Aorta (tissue), 5 donors: Measurements from ENCODE around the gene TMEM131. TPM values are rescaled to one million over a fixed set of nuclear protein-coding genes. Genes with fewer than 3 reads are reported as not detected.

Experiments used
- ATAC-seq: fragments of 200-7000 bp; cut with Tn5 transposase; one replicate; pipeline ENCODE4 v1.9.1; 2022; ENCODE audit warnings: moderate library complexity; ENCODE audit not compliant: low FRiP score
- DNase-seq, 2 donors: peaks; one replicate each; pipeline ENCODE4 v3.0.0-alpha.2; 2020
- H3K27ac ChIP-seq, 2 donors: one replicate each; pipeline ENCODE4 v1.5.1; 2013; ENCODE audit warnings: low read length in 2 of 2, mild to moderate bottlenecking in 2 of 2, moderate library complexity in 2 of 2, control low read depth in 1 of 2, inconsistent platforms in 1 of 2, low read depth in 1 of 2
- H3K27me3 ChIP-seq, 2 donors: one replicate each; pipeline ENCODE4 v1.6.1; 2013; ENCODE audit warnings: control low read depth in 1 of 2, low read length in 1 of 2, mild to moderate bottlenecking in 1 of 2, moderate library complexity in 1 of 2; ENCODE audit not compliant: insufficient read depth in 2 of 2, control insufficient read depth in 1 of 2
- H3K36me3 ChIP-seq, 2 donors: one replicate each; pipeline ENCODE4 v1.6.1; 2013; ENCODE audit warnings: control low read depth in 1 of 2, low read length in 1 of 2, mild to moderate bottlenecking in 1 of 2; ENCODE audit not compliant: insufficient read depth in 2 of 2, control insufficient read depth in 1 of 2
- H3K4me1 ChIP-seq, 2 donors: one replicate each; pipeline ENCODE4 v1.6.1; 2013; ENCODE audit warnings: low read length in 2 of 2, control low read depth in 1 of 2, mild to moderate bottlenecking in 1 of 2, moderate library complexity in 1 of 2; ENCODE audit not compliant: insufficient read depth in 2 of 2, control insufficient read depth in 1 of 2
- H3K4me3 ChIP-seq, 2 donors: one replicate each; pipeline ENCODE4 v1.5.1; 2013; ENCODE audit warnings: low read length in 2 of 2, control low read depth in 1 of 2, mild to moderate bottlenecking in 1 of 2
- H3K9me3 ChIP-seq: one replicate; pipeline ENCODE4 v1.6.1; 2013; ENCODE audit warnings: mild to moderate bottlenecking, low read length; ENCODE audit not compliant: control insufficient read depth
- WGBS, 2 donors: extraction: QIAGEN DNeasy Blood & Tissue Kit; methylation state at CpG; one replicate each; pipeline ENCODE4 v1.1.7; 2013; 5-methylcytosine and 5-hydroxymethylcytosine counted together
- intact Hi-C, 2 donors: fragments of 100-400 bp; cut with DNase I; formaldehyde crosslinking; loops; one replicate each; pipeline versions ENCODE4 v1.14.2 to v1.15.0; 2022
- polyA plus RNA-seq, 2 donors: library from polyadenylated mRNA; stranded (reverse); fragments of 200-250 nt; gene quantifications; one replicate each; pipeline ENCODE4 v1.2.3, GENCODE V29; 2013
- total RNA-seq, 2 donors: library from RNA; stranded (reverse); fragmentation: NEBNext Ultra II Directional; extraction: Animal tissue kit (Norgen Biotek cat#: 25700); gene quantifications; one replicate each; pipeline ENCODE4 v1.2.1, GENCODE V29; 2021
- donor health status: healthy with polysubstance abuse.
- donor health status: Bipolar disorder and iron deficiency.
- donor health status: DM: no; HTN: no; CAD: no.
- donor health status: DM: no; HTN: no; CAD: no.
- donor health status: DM: yes; HTN: yes; CAD: no.

The TMEM131 gene
- total and polyA plus RNA-seq, 4 donors, result 6.8 to 42.5 (median 25.7) TPM

- Histone ChIP-seq H3K9me3 (no peaks in the 10 kb centered on the region), H3K4me3 (no peak overlapping the region), H3K4me1 (no peaks in the 10 kb centered on the region), H3K27me3 (no peaks in the 10 kb centered on the region), H3K36me3 (no peaks in the 10 kb centered on the region), H3K27ac (no peak overlapping the region)
- WGBS, 2 donors, result 88% methylated on average over 4 of the region's 4 CpGs
- intact Hi-C loops, result no loop called here
- no peak for DNase-seq
- no peak for ATAC-seq
Observed at GRCh38 chr2:97781981-97782380, 213.8 kb downstream of the TMEM131 start.

- Histone ChIP-seq H3K4me1 (no peaks in the 10 kb centered on the region), H3K36me3 (peaks cover 0 to 2% of the 10 kb centered on the region in 2 donors), H3K27me3 (no peaks in the 10 kb centered on the region), H3K4me3 (no peak overlapping the region), H3K27ac (no peak overlapping the region), H3K9me3 (no peaks in the 10 kb centered on the region)
- no peak for ATAC-seq
- intact Hi-C loops, result no loop called here
- WGBS, 2 donors, result 84 to 87% methylated on average over 4 of the region's 4 CpGs
- no peak for DNase-seq
Observed at GRCh38 chr2:97779141-97779540, 216.6 kb downstream of the TMEM131 start.

GRCh38 chr2:97775074-97775473 is 220.7 kb downstream of the TMEM131 start:
- intact Hi-C loops, result no loop called here
- DNase-seq (no peak), ATAC-seq (no peak)
- Histone ChIP-seq H3K27me3 (no peaks in the 10 kb centered on the region), H3K4me3 (no peak overlapping the region), H3K4me1 (no peaks in the 10 kb centered on the region), H3K36me3 (peaks cover 2 to 5% of the 10 kb centered on the region in 2 donors), H3K27ac (no peak overlapping the region), H3K9me3 (no peaks in the 10 kb centered on the region)
- WGBS, 2 donors, result 81 to 82% methylated on average over 11 of the region's 11 CpGs

GRCh38 chr2:97774425-97774824 is 221.3 kb downstream of the TMEM131 start:
- H3K27me3 ChIP-seq, result no peaks in the 10 kb centered on the region
- H3K4me3 ChIP-seq, result no peak overlapping the region
- ATAC-seq (no peak), DNase-seq (no peak)
- H3K27ac ChIP-seq, result no peak overlapping the region
- peaks cover 2 to 5% of the 10 kb centered on the region in 2 donors for H3K36me3 ChIP-seq
- intact Hi-C loops, result no loop called here
- no peaks in the 10 kb centered on the region for H3K9me3 ChIP-seq
- no peaks in the 10 kb centered on the region for H3K4me1 ChIP-seq
- WGBS, 2 donors, result 52 to 58% methylated on average over 7 of the region's 7 CpGs

GRCh38 chr2:97770445-97770844 is 225.3 kb downstream of the TMEM131 start:
- WGBS, 2 donors, result 64% methylated on average over 4 of the region's 4 CpGs
- DNase-seq, result no peak
- Histone ChIP-seq H3K9me3 (no peaks in the 10 kb centered on the region), H3K27me3 (no peaks in the 10 kb centered on the region), H3K4me3 (no peak overlapping the region), H3K27ac (no peak overlapping the region), H3K4me1 (no peaks in the 10 kb centered on the region), H3K36me3 (peaks cover 5% of the 10 kb centered on the region in 2 donors)
- ATAC-seq, result no peak
- intact Hi-C loops, result no loop called here

- intact Hi-C loops, result no loop called here
- ATAC-seq (no peak), DNase-seq (no peak)
- Histone ChIP-seq H3K36me3 (peaks cover 5 to 7% of the 10 kb centered on the region in 2 donors), H3K4me3 (no peak overlapping the region), H3K27me3 (no peaks in the 10 kb centered on the region), H3K4me1 (no peaks in the 10 kb centered on the region), H3K9me3 (no peaks in the 10 kb centered on the region), H3K27ac (no peak overlapping the region)
- 57 to 70% methylated on average over 3 of the region's 3 CpGs for WGBS, 2 donors
Observed at GRCh38 chr2:97769711-97770110, 226.0 kb downstream of the TMEM131 start.

GRCh38 chr2:97769308-97769707 is 226.4 kb downstream of the TMEM131 start:
- Histone ChIP-seq H3K36me3 (peaks cover 5 to 7% of the 10 kb centered on the region in 2 donors), H3K27me3 (no peaks in the 10 kb centered on the region), H3K4me1 (no peaks in the 10 kb centered on the region), H3K9me3 (no peaks in the 10 kb centered on the region), H3K27ac (no peak overlapping the region), H3K4me3 (no peak overlapping the region)
- no peak for ATAC-seq
- no peak for DNase-seq
- 92 to 94% methylated on average over 3 of the region's 3 CpGs for WGBS, 2 donors
- intact Hi-C loops, result no loop called here

GRCh38 chr2:97766567-97766966 is 229.2 kb downstream of the TMEM131 start:
- WGBS, 2 donors, result 80 to 82% methylated on average over 5 of the region's 5 CpGs
- Histone ChIP-seq H3K4me1 (no peaks in the 10 kb centered on the region), H3K27ac (no peak overlapping the region), H3K4me3 (no peak overlapping the region), H3K36me3 (peaks cover 4 to 13% of the 10 kb centered on the region in 2 donors), H3K27me3 (no peaks in the 10 kb centered on the region), H3K9me3 (no peaks in the 10 kb centered on the region)
- intact Hi-C loops, result no loop called here
- no peak for DNase-seq
- no peak for ATAC-seq

GRCh38 chr2:97765933-97766332 is 229.8 kb downstream of the TMEM131 start:
- intact Hi-C loops, result no loop called here
- Histone ChIP-seq H3K27ac (no peak overlapping the region), H3K36me3 (peaks cover 0 to 14% of the 10 kb centered on the region in 2 donors)

More at GRCh38 chr2:97765933-97766332, 229.8 kb downstream of the TMEM131 start:
- no peaks in the 10 kb centered on the region for H3K9me3 ChIP-seq
- H3K27me3 ChIP-seq, result no peaks in the 10 kb centered on the region
- ATAC-seq (no peak), DNase-seq (no peak)
- H3K4me1 ChIP-seq, result no peaks in the 10 kb centered on the region
- 93 to 94% methylated on average over 4 of the region's 4 CpGs for WGBS, 2 donors
- no peak overlapping the region for H3K4me3 ChIP-seq
